Upper lobe of left lung (tissue), 6 donors: ENCODE measurements around the gene DNAH17. TPM values are rescaled to one million over a fixed set of nuclear protein-coding genes. Genes with fewer than 3 reads are reported as not detected.

ENCODE experiments used
- ATAC-seq, 2 donors: fragments of 200-7000 bp; cut with Tn5 transposase; one replicate each; pipeline ENCODE4 v1.9.1; 2022; ENCODE audit warnings: mild to moderate bottlenecking in 2 of 2, moderate library complexity in 2 of 2; ENCODE audit not compliant: low FRiP score in 2 of 2
- DNase-seq, 2 donors: peaks; one replicate each; pipeline ENCODE4 v3.0.0-alpha.2; 2019 to 2020
- H3K27ac ChIP-seq, 4 donors: fragments of 200-600 bp; sonication (generic); one replicate each; pipeline ENCODE4 v1.5.1; 2016 to 2019
- H3K27me3 ChIP-seq, 4 donors: fragments of 200-600 bp; sonication (generic); one replicate each; pipeline ENCODE4 v1.5.1; 2017 to 2019
- H3K36me3 ChIP-seq, 4 donors: fragments of 200-600 bp; sonication (generic); one replicate each; pipeline ENCODE4 v1.5.1; 2016 to 2019
- H3K4me1 ChIP-seq, 4 donors: fragments of 200-600 bp; sonication (generic); one replicate each; pipeline ENCODE4 v1.5.1; 2018 to 2019
- H3K4me3 ChIP-seq, 4 donors: fragments of 200-600 bp; sonication (generic); one replicate each; pipeline ENCODE4 v1.5.1; 2017 to 2019; ENCODE audit warnings: mild to moderate bottlenecking in 2 of 4, moderate library complexity in 1 of 4
- H3K9me3 ChIP-seq, 4 donors: fragments of 200-600 bp; sonication (generic); one replicate each; pipeline ENCODE4 v1.5.1; 2018 to 2019
- CTCF ChIP-seq, 6 experiments: fragments of 450-650 bp in 4 of 6; fragments of 200-600 bp in 2 of 6; sonication (generic) in 2 of 6; IDR thresholded peaks; one replicate each; pipeline ENCODE4 v1.5.1; 2016 to 2019; ENCODE audit warnings: antibody characterized with exemption in 6 of 6
- EP300 ChIP-seq, 4 donors: sonication (generic); formaldehyde crosslinking; IDR thresholded peaks; one replicate each; pipeline ENCODE4 v1.5.1; 2017; ENCODE audit warnings: antibody characterized with exemption in 4 of 4, control low read depth in 2 of 4
- POLR2A ChIP-seq, 4 donors: fragments of 450-650 bp; IDR thresholded peaks; one replicate each; pipeline ENCODE4 v1.5.1; 2016 to 2017; ENCODE audit warnings: antibody characterized with exemption in 4 of 4, mild to moderate bottlenecking in 2 of 4
- POLR2AphosphoS5 ChIP-seq, 2 donors: sonication (generic); formaldehyde crosslinking; IDR thresholded peaks; one replicate each; pipeline ENCODE4 v1.5.1; 2017; ENCODE audit warnings: antibody characterized with exemption in 2 of 2
- WGBS, 2 donors: methylation state at CpG; one replicate each; pipeline ENCODE4 v1.1.5; 2017 to 2018; 5-methylcytosine and 5-hydroxymethylcytosine counted together
- total RNA-seq, 6 donors: library from RNA; depleted of rRNA in 4 of 6; stranded (reverse); fragments of >200 nt in 4 of 6; gene quantifications; one replicate each; pipeline versions ENCODE4 v1.1.0 to v1.2.1, GENCODE V29; 2016 to 2021
- donor health status: DM: no; HTN: no; CAD: no; lungs with moderate emphysema.
- donor health status: DM: no; HTN: yes; CAD: no; lungs with severe emphysema.

Gene DNAH17
- total RNA-seq, 6 donors from 2014 or later: 2.0 to 21.0 (median 3.7) TPM

- no peaks in the 10 kb centered on the region for H3K36me3 ChIP-seq
- no peaks in the 10 kb centered on the region for H3K4me1 ChIP-seq
- TF ChIP-seq POLR2A (IDR thresholded peaks at IDR 0.05) (no peak), POLR2AphosphoS5 (IDR thresholded peaks at IDR 0.05) (no peak), EP300 (IDR thresholded peaks at IDR 0.05) (no peak), CTCF (IDR thresholded peaks at IDR 0.05) (no peak)
- H3K4me3 ChIP-seq: no peak overlapping the region
- 47 to 58% methylated on average over 2 of the region's 2 CpGs for WGBS, 2 donors
- ATAC-seq (peak in 1 of 2 donors; percentile 54), DNase-seq (no peak)
- H3K27me3 ChIP-seq: no peaks in the 10 kb centered on the region
- H3K9me3 ChIP-seq: no peaks in the 10 kb centered on the region
- no peak overlapping the region for H3K27ac ChIP-seq
These were observed 19.6 kb downstream of the DNAH17 start for GRCh38 chr17:78557598-78558039.

GRCh38 chr17:78556812-78557211, 20.4 kb downstream of the DNAH17 start:
- H3K4me3 ChIP-seq: no peak overlapping the region
- H3K27ac ChIP-seq: no peak overlapping the region
- 73 to 75% methylated on average over 11 of the region's 11 CpGs for WGBS, 2 donors
- DNase-seq (no peak), ATAC-seq (no peak)
- H3K27me3 ChIP-seq: no peaks in the 10 kb centered on the region
- no peak for TF ChIP-seq POLR2AphosphoS5 (IDR thresholded peaks at IDR 0.05)
- TF ChIP-seq POLR2A (IDR thresholded peaks at IDR 0.05): no peak
- TF ChIP-seq EP300 (IDR thresholded peaks at IDR 0.05): no peak
- no peak for TF ChIP-seq CTCF (IDR thresholded peaks at IDR 0.05)
- no peaks in the 10 kb centered on the region for H3K4me1 ChIP-seq
- H3K36me3 ChIP-seq: no peaks in the 10 kb centered on the region
- no peaks in the 10 kb centered on the region for H3K9me3 ChIP-seq

GRCh38 chr17:78555746-78556401, 21.3 kb downstream of the DNAH17 start:
- no peak for TF ChIP-seq CTCF (IDR thresholded peaks at IDR 0.05)
- no peak for TF ChIP-seq EP300 (IDR thresholded peaks at IDR 0.05)
- TF ChIP-seq POLR2A (IDR thresholded peaks at IDR 0.05): no peak
- no peak for TF ChIP-seq POLR2AphosphoS5 (IDR thresholded peaks at IDR 0.05)
- 84 to 90% methylated on average over 6 of the region's 6 CpGs for WGBS, 2 donors
- Histone ChIP-seq H3K4me1 (no peaks in the 10 kb centered on the region), H3K9me3 (no peaks in the 10 kb centered on the region), H3K4me3 (no peak overlapping the region), H3K27me3 (no peaks in the 10 kb centered on the region), H3K36me3 (no peaks in the 10 kb centered on the region), H3K27ac (no peak overlapping the region)
- no peak for DNase-seq
- ATAC-seq: no peak

GRCh38 chr17:78550464-78550863, 26.7 kb downstream of the DNAH17 start:
- WGBS, 2 donors: 80 to 87% methylated on average over 6 of the region's 6 CpGs
- H3K27me3 ChIP-seq: no peaks in the 10 kb centered on the region
- H3K4me3 ChIP-seq: no peak overlapping the region

More at GRCh38 chr17:78550464-78550863, 26.7 kb downstream of the DNAH17 start:
- peaks cover 0 to 4% (median 2%) of the 10 kb centered on the region in 4 donors for H3K9me3 ChIP-seq
- no peak overlapping the region for H3K27ac ChIP-seq
- TF ChIP-seq POLR2AphosphoS5 (IDR thresholded peaks at IDR 0.05) (no peak), POLR2A (IDR thresholded peaks at IDR 0.05) (no peak), CTCF (IDR thresholded peaks at IDR 0.05) (no peak), EP300 (IDR thresholded peaks at IDR 0.05) (no peak)
- ATAC-seq (no peak), DNase-seq (no peak)
- H3K36me3 ChIP-seq: no peaks in the 10 kb centered on the region
- H3K4me1 ChIP-seq: no peaks in the 10 kb centered on the region
